ENCODE measurements around the gene FBN1. TPM values are rescaled to one million over a fixed set of nuclear protein-coding genes. Genes with fewer than 3 reads are reported as not detected.

Gene FBN1
- total RNA-seq, 1 experiment from 2014 or later = 0.43 TPM

- H3K4me3 ChIP-seq (ENCODE audit: low read depth, low read length) = no peak overlapping the region
- TF ChIP-seq CTCF (IDR thresholded peaks at IDR 0.05; ENCODE audit: insufficient read depth in 1 of 2, low read depth in 1 of 2, low read length in 1 of 2, severe bottlenecking in 1 of 2, unreplicated experiment in 1 of 2) = no peak
- H3K27ac Mint-ChIP-seq (ENCODE audit: unreplicated experiment) = no peak overlapping the region
- H3K9me3 ChIP-seq = no peaks in the 10 kb centered on the region
- no peak overlapping the region for H3K4me3 Mint-ChIP-seq (ENCODE audit: unreplicated experiment)
- intact Hi-C loops (cut with micrococcal nuclease; ENCODE audit: unreplicated experiment) = no loop called here
- no peaks in the 10 kb centered on the region for H3K36me3 Mint-ChIP-seq (ENCODE audit: insufficient read depth, unreplicated experiment)
- H3K27me3 Mint-ChIP-seq (ENCODE audit: insufficient read depth, unreplicated experiment) = peaks cover 16% of the 10 kb centered on the region
- ChIA-PET POLR2A (no interaction called here), CTCF (no interaction called here)
- DNase-seq = no peak
- no peaks in the 10 kb centered on the region for H3K27me3 ChIP-seq (replicated peaks; ENCODE audit: control insufficient read depth, insufficient read depth, low read length)
- H3K4me1 ChIP-seq = no peaks in the 10 kb centered on the region
- H3K9me3 Mint-ChIP-seq (ENCODE audit: unreplicated experiment) = no peaks in the 10 kb centered on the region
- no peaks in the 10 kb centered on the region for H3K36me3 ChIP-seq (ENCODE audit: control insufficient read depth, insufficient read depth, low read length)
- BruUV-seq (replicated peaks) = no TSS peak
- no peaks in the 10 kb centered on the region for H3K4me1 Mint-ChIP-seq (ENCODE audit: low read depth, unreplicated experiment)
Observed at GRCh38 chr15:48389691-48390143, 255.8 kb downstream of the FBN1 start.

DNA sequence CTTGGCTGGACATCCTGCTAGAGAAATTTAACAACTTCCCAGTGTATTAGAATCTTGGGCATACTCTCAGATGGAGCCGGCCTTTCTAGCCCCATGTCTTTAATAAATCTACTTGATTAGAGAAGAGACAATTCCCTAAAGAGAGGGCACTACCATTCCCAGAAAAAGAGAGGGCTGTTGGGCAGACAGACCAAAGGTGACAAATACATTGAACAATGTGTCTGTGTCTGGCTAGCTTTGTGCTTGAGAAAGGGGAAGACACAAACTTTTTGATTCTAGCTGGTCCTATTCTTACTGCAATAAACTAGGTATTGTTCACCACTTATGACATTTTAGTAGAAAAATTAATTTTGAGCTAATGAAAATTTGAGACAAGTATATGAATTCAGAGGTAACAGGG lies 256.6 kb downstream of the FBN1 start:
- peaks cover 18% of the 10 kb centered on the region for H3K27me3 Mint-ChIP-seq (ENCODE audit: insufficient read depth, unreplicated experiment)
- no peak overlapping the region for H3K27ac Mint-ChIP-seq (ENCODE audit: unreplicated experiment)
- Histone ChIP-seq H3K9me3 (no peaks in the 10 kb centered on the region), H3K36me3 (ENCODE audit: control insufficient read depth, insufficient read depth, low read length) (no peaks in the 10 kb centered on the region), H3K4me3 (ENCODE audit: low read depth, low read length) (no peak overlapping the region), H3K4me1 (no peaks in the 10 kb centered on the region), H3K27me3 (replicated peaks; ENCODE audit: control insufficient read depth, insufficient read depth, low read length) (no peaks in the 10 kb centered on the region)
- CTCF ChIA-PET = no interaction called here
- TF ChIP-seq CTCF (IDR thresholded peaks at IDR 0.05; ENCODE audit: insufficient read depth in 1 of 2, low read depth in 1 of 2, low read length in 1 of 2, severe bottlenecking in 1 of 2, unreplicated experiment in 1 of 2) = no peak
- no peaks in the 10 kb centered on the region for H3K4me1 Mint-ChIP-seq (ENCODE audit: low read depth, unreplicated experiment)
- intact Hi-C loops (cut with micrococcal nuclease; ENCODE audit: unreplicated experiment) = no loop called here
- no peaks in the 10 kb centered on the region for H3K9me3 Mint-ChIP-seq (ENCODE audit: unreplicated experiment)
- H3K36me3 Mint-ChIP-seq (ENCODE audit: insufficient read depth, unreplicated experiment) = no peaks in the 10 kb centered on the region
- POLR2A ChIA-PET = no interaction called here
- DNase-seq = no peak
- no peak overlapping the region for H3K4me3 Mint-ChIP-seq (ENCODE audit: unreplicated experiment)
- BruUV-seq (replicated peaks) = no TSS peak

DNA sequence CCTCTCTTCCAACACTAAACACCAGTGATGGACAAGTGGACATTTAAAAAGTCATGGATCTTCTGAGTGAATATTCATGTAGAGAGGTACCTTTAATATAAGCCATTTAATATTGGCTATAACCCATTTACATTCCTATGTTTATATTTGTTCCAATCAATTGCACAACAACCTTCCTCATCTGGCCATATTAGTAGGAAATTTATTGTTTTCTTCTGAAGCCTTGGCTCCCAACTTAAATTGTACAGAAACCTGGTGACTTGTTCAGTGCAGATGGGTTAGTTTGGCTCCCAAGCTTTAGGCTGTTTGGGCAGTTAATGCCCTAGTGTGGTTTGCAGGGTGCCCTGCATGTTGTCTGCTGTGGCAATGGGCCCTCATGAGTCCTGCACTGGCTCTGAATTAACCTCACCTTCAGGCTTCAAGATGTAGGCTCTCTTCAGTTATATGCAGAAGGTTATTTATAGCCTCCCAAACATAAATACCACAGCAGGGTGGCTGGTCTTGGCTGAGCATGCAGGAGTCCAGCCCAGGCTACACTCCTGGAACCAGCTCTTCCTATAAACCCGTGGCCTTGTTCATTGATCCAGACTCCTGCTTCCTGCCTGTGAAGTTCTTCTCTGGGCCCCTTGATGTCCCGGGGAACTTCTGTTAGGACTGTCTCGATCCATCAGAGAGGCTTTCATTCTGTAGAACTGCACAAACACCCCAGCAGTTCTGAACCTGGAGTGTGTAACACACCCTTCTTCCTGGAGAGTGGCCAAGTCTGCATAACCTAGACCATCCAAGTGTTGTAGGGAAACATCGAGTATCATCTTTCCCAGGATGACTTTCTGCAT lies 257.3 kb downstream of the FBN1 start:
- H3K9me3 ChIP-seq = no peaks in the 10 kb centered on the region
- POLR2A ChIA-PET = no interaction called here
- no TSS peak for BruUV-seq (replicated peaks)
- H3K4me1 ChIP-seq = no peaks in the 10 kb centered on the region
- Mint-ChIP-seq H3K4me1 (ENCODE audit: low read depth, unreplicated experiment) (no peaks in the 10 kb centered on the region), H3K36me3 (ENCODE audit: insufficient read depth, unreplicated experiment) (no peaks in the 10 kb centered on the region), H3K27me3 (ENCODE audit: insufficient read depth, unreplicated experiment) (peaks cover 20% of the 10 kb centered on the region), H3K4me3 (ENCODE audit: unreplicated experiment) (no peak overlapping the region), H3K9me3 (ENCODE audit: unreplicated experiment) (no peaks in the 10 kb centered on the region), H3K27ac (ENCODE audit: unreplicated experiment) (no peak overlapping the region)
- no peaks in the 10 kb centered on the region for H3K36me3 ChIP-seq (ENCODE audit: control insufficient read depth, insufficient read depth, low read length)
- no peak for TF ChIP-seq CTCF (IDR thresholded peaks at IDR 0.05; ENCODE audit: insufficient read depth in 1 of 2, low read depth in 1 of 2, low read length in 1 of 2, severe bottlenecking in 1 of 2, unreplicated experiment in 1 of 2)
- DNase-seq = no peak
- H3K27me3 ChIP-seq (replicated peaks; ENCODE audit: control insufficient read depth, insufficient read depth, low read length) = no peaks in the 10 kb centered on the region
- CTCF ChIA-PET = no interaction called here
- no peak overlapping the region for H3K4me3 ChIP-seq (ENCODE audit: low read depth, low read length)
- intact Hi-C loops (cut with micrococcal nuclease; ENCODE audit: unreplicated experiment) = no loop called here
